ENCODE measurements around the gene MED27.

Gene MED27

DNA sequence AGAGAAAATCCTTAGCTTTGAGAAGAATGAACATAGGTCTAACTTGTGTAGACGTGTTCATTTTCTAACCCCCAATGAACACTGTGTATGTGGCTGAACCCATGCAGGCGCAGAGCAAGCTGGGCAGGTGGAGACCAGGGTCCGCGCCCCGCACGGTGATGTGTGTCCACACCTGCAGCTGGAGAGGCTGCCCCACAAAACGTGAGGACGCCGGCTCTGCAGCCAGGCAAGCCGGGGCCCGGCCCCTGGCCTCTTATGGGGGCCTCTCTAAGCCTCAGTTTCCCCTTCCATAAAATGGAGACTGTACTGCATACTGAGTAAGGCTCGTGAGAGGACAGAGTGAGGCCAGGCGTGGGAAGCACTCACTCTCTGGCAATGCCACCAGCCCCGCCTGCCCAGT is 215.1 kb downstream of the MED27 start:
- no peak for DNase-seq (ENCODE audit: low read depth)
- TF ChIP-seq, protein P1, sequence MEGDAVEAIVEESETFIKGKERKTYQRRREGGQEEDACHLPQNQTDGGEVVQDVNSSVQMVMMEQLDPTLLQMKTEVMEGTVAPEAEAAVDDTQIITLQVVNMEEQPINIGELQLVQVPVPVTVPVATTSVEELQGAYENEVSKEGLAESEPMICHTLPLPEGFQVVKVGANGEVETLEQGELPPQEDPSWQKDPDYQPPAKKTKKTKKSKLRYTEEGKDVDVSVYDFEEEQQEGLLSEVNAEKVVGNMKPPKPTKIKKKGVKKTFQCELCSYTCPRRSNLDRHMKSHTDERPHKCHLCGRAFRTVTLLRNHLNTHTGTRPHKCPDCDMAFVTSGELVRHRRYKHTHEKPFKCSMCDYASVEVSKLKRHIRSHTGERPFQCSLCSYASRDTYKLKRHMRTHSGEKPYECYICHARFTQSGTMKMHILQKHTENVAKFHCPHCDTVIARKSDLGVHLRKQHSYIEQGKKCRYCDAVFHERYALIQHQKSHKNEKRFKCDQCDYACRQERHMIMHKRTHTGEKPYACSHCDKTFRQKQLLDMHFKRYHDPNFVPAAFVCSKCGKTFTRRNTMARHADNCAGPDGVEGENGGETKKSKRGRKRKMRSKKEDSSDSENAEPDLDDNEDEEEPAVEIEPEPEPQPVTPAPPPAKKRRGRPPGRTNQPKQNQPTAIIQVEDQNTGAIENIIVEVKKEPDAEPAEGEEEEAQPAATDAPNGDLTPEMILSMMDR (IDR thresholded peaks at IDR 0.05; ENCODE audit: control insufficient read depth, extremely low read depth, insufficient read depth) = no peak
- H3K4me3 ChIP-seq (ENCODE audit: low read depth, low read length) = no peak overlapping the region

DNA sequence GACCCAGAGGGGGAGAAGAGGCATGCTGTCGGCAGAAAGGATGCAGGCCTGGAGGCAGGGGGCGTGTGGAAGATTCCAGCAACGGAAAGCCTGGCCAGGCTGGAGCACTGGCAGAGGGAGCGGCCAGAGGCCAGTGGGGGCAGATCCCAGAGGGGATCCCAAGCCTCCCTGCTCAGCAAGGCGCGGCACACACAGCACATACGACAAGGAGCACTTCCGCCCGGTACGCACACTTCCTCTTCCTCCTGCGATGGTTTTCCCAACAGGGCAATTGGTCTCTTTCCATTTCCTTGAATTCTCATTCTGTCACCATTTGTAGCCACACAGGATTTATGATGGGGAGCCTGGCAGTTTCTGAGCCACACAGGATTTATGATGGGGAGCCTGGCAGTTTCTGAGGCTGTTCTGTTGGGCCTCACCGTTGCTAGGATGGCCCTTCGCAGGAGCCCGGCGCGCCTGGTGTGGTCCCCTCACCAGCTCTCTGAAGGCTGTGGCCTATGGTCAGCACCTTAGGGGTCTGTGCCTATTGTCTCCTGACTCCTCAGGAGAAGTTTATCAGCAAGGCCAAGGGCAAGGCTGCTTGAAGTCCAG is 216.3 kb downstream of the MED27 start:
- DNase-seq (ENCODE audit: low read depth) = no peak
- TF ChIP-seq, protein P1 (IDR thresholded peaks at IDR 0.05; ENCODE audit: control insufficient read depth, extremely low read depth, insufficient read depth) = no peak
- H3K4me3 ChIP-seq (ENCODE audit: low read depth, low read length) = no peak overlapping the region

DNA sequence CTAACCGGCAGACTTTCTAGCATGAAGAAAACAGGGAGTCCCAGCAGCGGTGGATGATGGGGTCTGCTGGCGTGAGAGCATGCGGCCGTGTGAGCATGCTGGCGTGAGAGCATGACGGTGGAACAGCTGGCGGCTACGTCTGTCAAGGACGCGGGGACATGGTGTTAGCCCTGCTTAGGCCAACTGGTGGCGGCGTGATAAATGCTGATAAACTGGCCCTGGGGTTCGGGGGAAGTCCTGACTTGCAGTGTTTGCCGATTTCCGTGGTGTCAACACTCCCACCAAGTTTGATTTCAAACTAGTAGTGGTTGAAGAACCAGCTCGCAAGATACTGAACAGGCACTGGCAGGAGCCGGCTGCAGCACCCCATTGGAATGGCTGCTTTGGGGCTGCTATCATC is 217.4 kb downstream of the MED27 start:
- TF ChIP-seq, protein P1 (IDR thresholded peaks at IDR 0.05; ENCODE audit: control insufficient read depth, extremely low read depth, insufficient read depth) = no peak
- no peak for DNase-seq (ENCODE audit: low read depth)
- no peak overlapping the region for H3K4me3 ChIP-seq (ENCODE audit: low read depth, low read length)

DNA sequence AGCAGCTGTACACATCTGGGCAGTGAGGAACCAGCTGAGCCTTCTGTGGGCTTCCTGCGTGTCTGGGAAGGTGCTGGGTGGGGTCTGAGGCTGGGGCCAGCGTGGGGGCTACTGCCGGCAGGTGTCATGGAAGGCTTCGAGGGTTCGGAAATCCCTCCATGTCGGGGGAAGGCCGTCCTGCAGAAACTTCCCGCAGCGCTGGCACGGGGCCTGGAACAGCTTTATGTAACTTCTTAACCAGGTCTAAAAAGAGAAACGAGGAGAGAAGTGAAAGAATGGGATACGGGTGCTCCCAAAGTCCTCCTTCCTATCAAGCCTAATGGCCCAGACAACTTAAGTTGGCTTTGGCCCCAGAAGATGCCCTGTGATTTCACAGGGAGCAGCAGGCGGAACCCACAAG is 219.2 kb downstream of the MED27 start:
- DNase-seq (ENCODE audit: low read depth) = no peak
- TF ChIP-seq, protein P1 (IDR thresholded peaks at IDR 0.05; ENCODE audit: control insufficient read depth, extremely low read depth, insufficient read depth) = no peak
- H3K4me3 ChIP-seq (ENCODE audit: low read depth, low read length) = no peak overlapping the region

DNA sequence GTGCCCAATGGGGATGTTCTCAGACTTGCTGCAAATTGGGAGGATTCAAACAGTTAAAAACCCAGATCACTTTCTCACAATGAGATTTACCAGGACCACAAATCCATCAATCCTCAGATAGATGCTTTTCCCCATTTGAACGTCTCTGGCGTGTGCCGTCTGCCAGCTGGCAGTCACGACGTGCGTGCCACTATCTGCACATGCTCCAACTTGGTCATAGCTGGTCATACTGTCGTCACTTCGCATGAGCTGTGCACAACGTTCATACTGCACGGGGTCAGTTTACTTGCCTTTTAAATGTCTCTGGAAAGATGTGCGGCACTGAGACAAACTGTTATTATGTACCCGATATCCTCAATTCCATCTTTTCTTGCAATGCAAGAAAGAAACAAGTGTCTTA is 221.5 kb downstream of the MED27 start:
- DNase-seq (ENCODE audit: low read depth) = no peak
- H3K4me3 ChIP-seq (ENCODE audit: low read depth, low read length) = no peak overlapping the region
- TF ChIP-seq, protein P1 (IDR thresholded peaks at IDR 0.05; ENCODE audit: control insufficient read depth, extremely low read depth, insufficient read depth) = no peak

DNA sequence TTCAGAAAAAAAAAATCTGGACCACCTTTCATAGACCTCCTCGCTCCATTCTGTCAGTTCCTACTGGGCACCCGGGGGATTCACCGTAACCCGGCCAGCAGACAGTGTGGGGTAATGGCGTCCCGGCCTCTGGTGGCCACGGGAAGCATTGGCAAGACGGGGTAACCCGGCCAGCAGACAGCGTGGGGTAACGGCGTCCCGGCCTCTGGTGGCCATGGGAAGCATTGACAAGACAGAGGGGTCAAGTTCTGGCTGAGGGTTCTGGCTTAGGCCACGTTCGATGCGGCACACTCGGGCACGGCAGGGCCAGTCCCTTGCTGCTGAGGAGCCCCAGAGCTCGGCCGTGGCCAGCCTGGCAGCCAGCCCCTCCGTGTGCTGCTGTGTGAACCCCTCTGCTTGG is 223.6 kb downstream of the MED27 start:
- TF ChIP-seq, protein P1 (IDR thresholded peaks at IDR 0.05; ENCODE audit: control insufficient read depth, extremely low read depth, insufficient read depth) = no peak
- no peak for DNase-seq (ENCODE audit: low read depth)
- no peak overlapping the region for H3K4me3 ChIP-seq (ENCODE audit: low read depth, low read length)

DNA sequence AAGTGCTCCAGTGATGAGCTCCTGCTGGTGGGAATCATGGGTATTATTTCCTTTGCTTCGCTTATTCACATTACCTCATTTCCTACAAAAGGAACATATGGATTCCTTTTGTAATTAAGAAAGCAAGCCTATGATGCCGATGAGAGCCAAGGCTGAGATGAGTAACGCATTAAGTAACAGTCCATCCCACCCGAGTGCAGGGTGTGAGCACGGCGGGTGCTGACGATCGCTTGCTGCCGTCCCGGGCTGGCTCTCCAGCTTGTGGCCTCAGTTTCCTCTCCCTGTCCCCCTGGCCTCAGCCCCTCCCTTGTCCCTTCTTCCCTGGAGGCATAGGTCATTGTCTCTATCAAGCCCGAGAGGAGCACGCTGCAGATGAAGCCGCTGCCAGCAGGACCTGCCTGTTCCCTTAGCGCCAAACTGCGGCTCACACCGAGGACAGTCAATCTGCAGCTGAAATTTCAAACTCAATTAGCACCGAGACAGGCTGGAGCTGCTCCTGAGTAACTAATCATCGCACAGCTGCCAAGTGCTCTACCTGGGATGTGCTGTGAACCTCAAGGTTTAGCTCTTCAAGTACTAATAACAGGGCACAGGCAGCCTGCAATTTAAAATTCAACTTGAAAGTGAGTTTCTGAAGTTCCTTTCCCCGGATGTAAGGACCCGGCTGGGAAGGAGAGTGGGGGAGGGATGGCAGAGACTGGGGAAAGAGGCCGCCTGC is 224.6 kb downstream of the MED27 start:
- TF ChIP-seq, protein P1 (IDR thresholded peaks at IDR 0.05; ENCODE audit: control insufficient read depth, extremely low read depth, insufficient read depth) = no peak
- no peak for DNase-seq (ENCODE audit: low read depth)
- no peak overlapping the region for H3K4me3 ChIP-seq (ENCODE audit: low read depth, low read length)
